ENCODE measurements around the gene FAM228A. TPM values are rescaled to one million over a fixed set of nuclear protein-coding genes. Genes with fewer than 3 reads are reported as not detected.
"Not testable (repeated sequence)": the region's sequence is repeated elsewhere in the genome, so short reads cannot be mapped to it uniquely, and the experiment has no call there.

FAM228A gene
- polyA plus RNA-seq (2013), result 0.04 and 0.19 TPM in 2 replicates

- H2AFZ ChIP-seq (ENCODE audit: insufficient read depth, low read length, poor library complexity), result no peak within 1 kb of the TSS
- H3K27me3 ChIP-seq (ENCODE audit: insufficient read depth, low read length), result no peaks in the 10 kb centered on the region
- no peaks in the 10 kb centered on the region for H3K9me3 ChIP-seq (ENCODE audit: insufficient read depth, low read depth, low read length)
- no peak within 1 kb of the TSS for H4K12ac ChIP-seq (ENCODE audit: low read depth, low read length)
- H3K27ac ChIP-seq (ENCODE audit: low read depth, low read length), result no peak within 1 kb of the TSS
- no CpG with 5 or more reads among the region's 46 CpGs for WGBS (ENCODE audit: extremely low coverage, insufficient coverage, insufficient read length)
- H3K4ac ChIP-seq (ENCODE audit: low read depth, low read length), result no peak within 1 kb of the TSS
- H3K23ac ChIP-seq (ENCODE audit: low read length), result no peak within 1 kb of the TSS
- H2BK12ac ChIP-seq (ENCODE audit: low read length), result no peak within 1 kb of the TSS
- H3K9ac ChIP-seq (ENCODE audit: low read length), result no peak within 1 kb of the TSS
- no peak within 1 kb of the TSS for H3K4me3 ChIP-seq (ENCODE audit: low read depth, low read length)
- H4K8ac ChIP-seq (ENCODE audit: low read depth, low read length), result no peak within 1 kb of the TSS
- H3K18ac ChIP-seq (ENCODE audit: low read length), result no peak within 1 kb of the TSS
- H3K79me1 ChIP-seq (ENCODE audit: low read length), result no peaks in the 10 kb centered on the region
- H3K4me2 ChIP-seq (ENCODE audit: low read length), result no peak within 1 kb of the TSS
- no peaks in the 10 kb centered on the region for H3K36me3 ChIP-seq (ENCODE audit: control insufficient read depth in 1 of 2, insufficient read depth in 2 of 2, low read length in 2 of 2)
- DNase-seq, result no peak
- no peak within 1 kb of the TSS for H4K91ac ChIP-seq (ENCODE audit: low read depth, low read length)
- H2BK120ac ChIP-seq (ENCODE audit: insufficient read depth, low read length, poor library complexity), result no peak within 1 kb of the TSS
- no peak within 1 kb of the TSS for H3K14ac ChIP-seq (ENCODE audit: low read length)
- H3K4me1 ChIP-seq (ENCODE audit: control insufficient read depth in 1 of 2, insufficient read depth in 2 of 2, low read length in 2 of 2), result no peaks in the 10 kb centered on the region
- no peak within 1 kb of the TSS for H2BK5ac ChIP-seq (ENCODE audit: low read depth, low read length, poor library complexity)
- no peak within 1 kb of the TSS for H2AK5ac ChIP-seq (ENCODE audit: low read length)
- no peaks in the 10 kb centered on the region for H3K79me2 ChIP-seq (ENCODE audit: control insufficient read depth, insufficient read depth, low read length, poor library complexity)
Measured at GRCh38 chr2:24174851-24175277, at the start of gene FAM228A. Gene FAM228A (plus strand): TSS chr2:24175053. CDS start chr2:24175481, 428 bp downstream.

GRCh38 chr2:24125956-24126355, 48.9 kb upstream of the FAM228A start:
- H2BK12ac ChIP-seq (ENCODE audit: low read length), result no peak overlapping the region
- peaks cover 2% of the 10 kb centered on the region for H3K9me3 ChIP-seq (ENCODE audit: insufficient read depth, low read depth, low read length)
- no peak overlapping the region for H2AK5ac ChIP-seq (ENCODE audit: low read length)
- no peak overlapping the region for H3K4ac ChIP-seq (ENCODE audit: low read depth, low read length)
- no peak overlapping the region for H3K18ac ChIP-seq (ENCODE audit: low read length)
- DNase-seq, result no peak
- H3K27me3 ChIP-seq (ENCODE audit: insufficient read depth, low read length), result no peaks in the 10 kb centered on the region
- no peak overlapping the region for H2AFZ ChIP-seq (ENCODE audit: insufficient read depth, low read length, poor library complexity)
- no peak overlapping the region for H2BK5ac ChIP-seq (ENCODE audit: low read depth, low read length, poor library complexity)
- no peak overlapping the region for H4K12ac ChIP-seq (ENCODE audit: low read depth, low read length)
- no peak overlapping the region for H3K14ac ChIP-seq (ENCODE audit: low read length)
- H4K91ac ChIP-seq (ENCODE audit: low read depth, low read length), result no peak overlapping the region
- WGBS (ENCODE audit: extremely low coverage, insufficient coverage, insufficient read length), result no CpG with 5 or more reads among the region's 1 CpG
- peaks cover 0 to 3% of the 10 kb centered on the region in 2 experiments for H3K4me1 ChIP-seq (ENCODE audit: control insufficient read depth in 1 of 2, insufficient read depth in 2 of 2, low read length in 2 of 2)
- no peak overlapping the region for H3K27ac ChIP-seq (ENCODE audit: low read depth, low read length)
- H3K79me1 ChIP-seq (ENCODE audit: low read length), result peaks cover 12% of the 10 kb centered on the region
- no peak overlapping the region for H3K9ac ChIP-seq (ENCODE audit: low read length)
- H3K4me2 ChIP-seq (ENCODE audit: low read length), result no peak overlapping the region
- H4K8ac ChIP-seq (ENCODE audit: low read depth, low read length), result no peak overlapping the region
- no peak overlapping the region for H3K23ac ChIP-seq (ENCODE audit: low read length)
- H2BK120ac ChIP-seq (ENCODE audit: insufficient read depth, low read length, poor library complexity), result no peak overlapping the region
- H3K36me3 ChIP-seq (ENCODE audit: control insufficient read depth in 1 of 2, insufficient read depth in 2 of 2, low read length in 2 of 2), result no peaks in the 10 kb centered on the region
- peaks cover 8% of the 10 kb centered on the region for H3K79me2 ChIP-seq (ENCODE audit: control insufficient read depth, insufficient read depth, low read length, poor library complexity)
- H3K4me3 ChIP-seq (ENCODE audit: low read depth, low read length), result no peak overlapping the region

GRCh38 chr2:24132543-24132942, 42.3 kb upstream of the FAM228A start:
- no peak overlapping the region for H2BK5ac ChIP-seq (ENCODE audit: low read depth, low read length, poor library complexity)
- H3K23ac ChIP-seq (ENCODE audit: low read length), result no peak overlapping the region
- H3K18ac ChIP-seq (ENCODE audit: low read length), result no peak overlapping the region
- no peak overlapping the region for H3K9ac ChIP-seq (ENCODE audit: low read length)
- no CpG with 5 or more reads among the region's 3 CpGs for WGBS (ENCODE audit: extremely low coverage, insufficient coverage, insufficient read length)
- H2AK5ac ChIP-seq (ENCODE audit: low read length), result no peak overlapping the region
- no peaks in the 10 kb centered on the region for H3K36me3 ChIP-seq (ENCODE audit: control insufficient read depth in 1 of 2, insufficient read depth in 2 of 2, low read length in 2 of 2)
- no peak overlapping the region for H3K4ac ChIP-seq (ENCODE audit: low read depth, low read length)
- H3K4me1 ChIP-seq (ENCODE audit: control insufficient read depth in 1 of 2, insufficient read depth in 2 of 2, low read length in 2 of 2), result no peaks in the 10 kb centered on the region
- H4K12ac ChIP-seq (ENCODE audit: low read depth, low read length), result no peak overlapping the region
- no peak overlapping the region for H2BK120ac ChIP-seq (ENCODE audit: insufficient read depth, low read length, poor library complexity)
- H3K4me3 ChIP-seq (ENCODE audit: low read depth, low read length), result no peak overlapping the region
- H3K79me2 ChIP-seq (ENCODE audit: control insufficient read depth, insufficient read depth, low read length, poor library complexity), result no peaks in the 10 kb centered on the region
- H3K14ac ChIP-seq (ENCODE audit: low read length), result no peak overlapping the region
- H3K27ac ChIP-seq (ENCODE audit: low read depth, low read length), result no peak overlapping the region
- no peak overlapping the region for H2AFZ ChIP-seq (ENCODE audit: insufficient read depth, low read length, poor library complexity)
- H3K27me3 ChIP-seq (ENCODE audit: insufficient read depth, low read length), result no peaks in the 10 kb centered on the region
- no peak for DNase-seq
- no peaks in the 10 kb centered on the region for H3K9me3 ChIP-seq (ENCODE audit: insufficient read depth, low read depth, low read length)
- H3K4me2 ChIP-seq (ENCODE audit: low read length), result no peak overlapping the region
- no peak overlapping the region for H2BK12ac ChIP-seq (ENCODE audit: low read length)
- no peaks in the 10 kb centered on the region for H3K79me1 ChIP-seq (ENCODE audit: low read length)
- H4K8ac ChIP-seq (ENCODE audit: low read depth, low read length), result no peak overlapping the region
- H4K91ac ChIP-seq (ENCODE audit: low read depth, low read length), result no peak overlapping the region

- not testable (repeated sequence) for H3K27ac ChIP-seq (ENCODE audit: low read depth, low read length); H3K14ac ChIP-seq (ENCODE audit: low read length); H2BK120ac ChIP-seq (ENCODE audit: insufficient read depth, low read length, poor library complexity); H2BK5ac ChIP-seq (ENCODE audit: low read depth, low read length, poor library complexity); H3K4me1 ChIP-seq (ENCODE audit: control insufficient read depth in 1 of 2, insufficient read depth in 2 of 2, low read length in 2 of 2); H3K79me1 ChIP-seq (ENCODE audit: low read length); H3K27me3 ChIP-seq (ENCODE audit: insufficient read depth, low read length); H2BK12ac ChIP-seq (ENCODE audit: low read length); H2AK5ac ChIP-seq (ENCODE audit: low read length); H3K9me3 ChIP-seq (ENCODE audit: insufficient read depth, low read depth, low read length); H3K79me2 ChIP-seq (ENCODE audit: control insufficient read depth, insufficient read depth, low read length, poor library complexity); H3K4me3 ChIP-seq (ENCODE audit: low read depth, low read length); H3K4ac ChIP-seq (ENCODE audit: low read depth, low read length); H4K12ac ChIP-seq (ENCODE audit: low read depth, low read length); H2AFZ ChIP-seq (ENCODE audit: insufficient read depth, low read length, poor library complexity); H3K23ac ChIP-seq (ENCODE audit: low read length); H3K18ac ChIP-seq (ENCODE audit: low read length); H4K91ac ChIP-seq (ENCODE audit: low read depth, low read length); H4K8ac ChIP-seq (ENCODE audit: low read depth, low read length); H3K9ac ChIP-seq (ENCODE audit: low read length); H3K36me3 ChIP-seq (ENCODE audit: control insufficient read depth in 1 of 2, insufficient read depth in 2 of 2, low read length in 2 of 2); H3K4me2 ChIP-seq (ENCODE audit: low read length)
- peak in 1 of 2 donors; percentile 35 for DNase-seq
- WGBS (ENCODE audit: extremely low coverage, insufficient coverage, insufficient read length), result no CpG with 5 or more reads among the region's 5 CpGs
Measured at GRCh38 chr2:24140305-24140704, 34.5 kb upstream of the FAM228A start.
